GM12891 (cell line): ENCODE measurements around the gene PDGFRB.

Source experiments
- PAX5 ChIP-seq: IDR thresholded peaks from 2 replicates; pipeline ENCODE4 v1.6.1; 2011; ENCODE audit warnings: low read length, moderate library complexity, mild to moderate bottlenecking; ENCODE audit not compliant: insufficient read depth, severe bottlenecking
- POLR2A ChIP-seq: IDR thresholded peaks from 2 replicates; pipeline ENCODE4 v1.6.1; 2011; ENCODE audit warnings: low read depth, low read length, control low read depth
- POLR2AphosphoS5 ChIP-seq: IDR thresholded peaks from 2 replicates; pipeline ENCODE4 v1.6.1; 2011; ENCODE audit warnings: low read depth, low read length, control low read depth
- POU2F2 ChIP-seq: IDR thresholded peaks from 2 replicates; pipeline ENCODE4 v1.6.1; 2011; ENCODE audit warnings: low read depth, mild to moderate bottlenecking, control low read depth, low read length, moderate library complexity
- SPI1 ChIP-seq: IDR thresholded peaks from 2 replicates; pipeline ENCODE4 v1.6.1; 2011; ENCODE audit warnings: low read depth, low read length, control low read depth
- TAF1 ChIP-seq: IDR thresholded peaks from 2 replicates; pipeline ENCODE4 v1.6.1; 2011; ENCODE audit warnings: low read depth, low read length, control low read depth

DNA sequence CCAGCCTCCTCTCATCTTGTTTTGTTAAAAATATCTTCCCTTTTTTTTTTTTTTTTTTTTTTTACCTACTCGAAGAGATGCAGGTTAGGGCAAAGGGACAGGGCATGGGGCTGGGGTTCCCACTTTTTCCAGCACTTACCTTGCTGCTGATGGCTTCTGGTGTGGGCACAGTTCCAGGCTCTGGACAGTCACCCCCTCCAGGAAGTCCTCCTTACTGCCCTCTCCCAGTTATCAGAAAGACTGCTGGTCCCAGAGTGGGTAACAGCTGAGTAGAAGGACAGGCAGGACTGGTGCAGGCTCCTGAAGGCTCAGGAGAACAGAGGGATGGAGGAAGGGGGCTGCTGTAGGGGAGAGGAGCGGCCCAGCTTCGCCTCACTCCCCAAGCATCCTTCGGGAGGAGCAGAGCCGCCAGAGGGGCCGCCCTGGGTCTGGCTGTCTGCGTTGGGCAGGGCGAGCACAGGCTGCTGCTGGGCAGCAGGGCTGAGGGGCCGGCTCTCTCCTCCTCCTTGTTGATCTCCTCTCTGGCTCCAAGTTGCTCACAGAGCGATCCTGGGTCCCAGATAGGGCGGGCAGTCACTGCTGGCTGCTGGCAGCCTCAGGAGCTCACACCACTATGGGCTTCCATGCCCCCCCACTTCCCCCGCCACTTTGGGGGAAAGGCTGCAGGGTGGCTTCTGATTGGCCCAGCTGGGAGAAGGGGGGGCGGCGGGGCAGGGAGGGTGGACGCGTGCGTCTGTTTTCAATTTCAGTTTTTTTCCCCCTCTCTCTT is at the start of gene PDGFRB:
- TF ChIP-seq POLR2A (no peak), TAF1 (no peak), POLR2AphosphoS5 (no peak), SPI1 (no peak), POU2F2 (no peak), PAX5 (no peak)
